Activated CD4-positive, alpha-beta T cell treated with anti-CD3 and anti-CD28 coated beads for 4 hours (primary cell): ENCODE results near the gene CYP11A1.

Source experiments
- DNase-seq, 2 donors: peaks; one replicate each; pipeline ENCODE4 v3.0.0-alpha.2; 2020

The CYP11A1 gene

DNA sequence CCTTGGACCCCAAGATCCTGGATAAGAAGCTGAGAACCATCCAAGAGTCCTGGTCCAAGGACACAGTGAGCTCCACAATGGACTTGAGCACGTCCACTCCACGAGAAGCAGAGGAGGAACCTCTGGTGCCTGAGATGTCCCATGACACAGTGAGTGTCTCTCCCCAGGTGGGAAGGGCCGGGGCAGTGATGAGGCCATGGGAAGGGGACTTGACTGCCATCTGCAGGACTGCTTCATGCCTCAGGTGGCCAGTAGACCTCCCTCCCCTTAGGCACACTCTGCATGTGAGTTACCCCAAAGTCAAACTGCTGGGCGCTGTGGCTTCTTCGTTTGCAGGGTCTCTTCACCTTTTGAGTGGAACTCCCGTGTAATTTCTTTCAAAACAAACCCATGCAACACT, 71.6 kb downstream of the CYP11A1 start:
- no peak for DNase-seq

DNA sequence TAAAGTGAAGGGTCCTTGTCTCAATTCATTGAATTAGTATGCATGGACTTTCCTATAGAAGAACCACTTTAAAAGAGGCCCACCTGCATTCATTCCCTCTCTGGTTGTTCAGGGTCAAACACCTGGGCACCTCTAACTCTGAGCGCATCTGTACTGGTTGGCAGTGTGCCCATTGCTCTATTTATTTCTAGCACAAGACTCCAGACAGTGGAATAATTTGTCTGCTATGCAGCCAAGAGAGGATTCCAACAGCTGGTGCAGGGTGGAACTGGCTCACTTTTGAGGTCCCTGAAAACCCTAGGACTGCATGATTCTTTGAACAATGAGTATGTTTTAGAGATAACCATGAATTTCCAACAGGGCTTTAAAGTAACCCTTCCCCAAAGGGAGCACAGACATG, 73.4 kb downstream of the CYP11A1 start:
- no peak for DNase-seq

DNA sequence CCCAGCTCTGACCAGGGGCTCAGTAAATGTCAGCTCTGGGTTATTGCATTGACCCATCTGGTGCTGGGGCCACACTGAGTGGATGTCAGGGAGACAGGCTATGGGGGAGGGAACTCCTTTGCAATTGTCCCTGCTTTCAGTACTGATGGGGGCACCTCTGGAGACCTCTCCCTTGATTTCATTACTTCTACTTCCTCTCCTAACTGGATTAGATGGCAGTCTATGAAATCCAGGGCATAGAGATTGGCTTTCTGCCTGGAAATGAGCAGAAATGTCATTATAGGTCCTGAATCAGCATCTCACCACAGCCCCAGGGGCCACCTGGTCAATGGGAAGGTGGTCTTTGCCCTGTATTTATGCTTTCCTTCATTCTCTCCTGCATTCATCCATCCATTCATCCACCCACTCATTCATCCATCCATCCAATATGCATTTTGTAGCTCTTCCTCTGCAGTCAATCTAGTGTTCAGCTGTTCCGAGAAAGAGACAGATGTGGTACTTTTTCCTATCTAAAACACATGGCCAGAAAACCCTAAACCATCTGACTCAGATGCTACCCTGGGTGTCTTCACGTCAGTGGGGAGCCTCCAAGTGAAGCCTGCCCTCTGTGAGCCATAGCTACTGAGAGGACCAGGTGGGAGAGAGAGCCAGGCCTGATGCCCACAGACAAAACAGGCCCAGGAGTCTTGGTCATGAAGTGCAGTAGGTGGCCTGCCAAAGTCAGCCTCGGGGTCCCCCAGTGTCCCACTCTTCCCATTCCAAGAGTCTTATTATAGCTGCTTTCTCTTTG, 74.2 kb downstream of the CYP11A1 start:
- DNase-seq, result no peak

DNA sequence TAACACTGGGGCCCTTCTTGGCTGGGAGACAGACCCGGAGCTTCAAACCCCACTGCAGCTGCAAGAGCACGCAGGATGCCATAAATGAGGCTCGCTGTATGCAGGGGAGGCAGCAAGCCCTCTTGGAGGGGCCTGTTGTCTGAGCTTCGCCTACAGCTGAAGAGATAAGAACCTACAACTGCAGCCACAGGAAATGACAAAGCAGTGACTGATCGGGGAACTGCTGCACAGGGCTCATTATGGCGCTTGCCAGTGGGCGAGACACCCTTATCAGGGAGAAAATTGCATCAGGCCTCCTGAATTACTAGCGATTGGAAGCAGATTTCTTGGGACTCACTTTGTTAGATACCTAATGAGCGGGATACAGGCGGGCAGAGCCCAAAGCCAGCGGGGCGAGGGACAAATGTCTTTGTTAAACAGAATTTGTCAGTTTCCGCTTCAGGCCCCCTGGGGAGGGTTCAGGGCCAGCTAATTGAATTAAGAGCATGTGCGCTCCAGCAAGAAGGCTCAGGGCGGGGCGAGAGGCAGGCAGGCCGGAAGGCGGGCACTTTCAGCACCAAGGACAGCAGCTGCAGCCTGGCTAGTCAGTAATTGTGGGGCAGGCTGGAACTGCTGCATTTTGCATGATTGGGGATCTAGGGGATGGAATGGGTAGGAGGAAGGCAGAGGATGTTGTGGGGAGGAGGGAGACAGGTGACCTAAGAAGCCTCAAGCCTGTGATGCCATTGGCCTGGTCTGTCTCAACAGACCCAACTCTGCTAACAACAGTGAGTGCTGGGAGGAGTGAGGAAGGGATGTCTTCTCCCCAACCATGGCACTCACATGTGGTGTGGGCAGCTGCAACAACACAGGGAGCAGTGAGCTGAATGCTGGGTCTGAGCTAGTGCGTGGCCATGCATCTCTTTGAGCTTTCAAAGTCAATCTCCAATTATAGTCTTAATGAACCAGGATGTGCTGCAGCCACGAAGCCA, 76.1 kb downstream of the CYP11A1 start:
- peak; percentile 35 to 41 for DNase-seq

DNA sequence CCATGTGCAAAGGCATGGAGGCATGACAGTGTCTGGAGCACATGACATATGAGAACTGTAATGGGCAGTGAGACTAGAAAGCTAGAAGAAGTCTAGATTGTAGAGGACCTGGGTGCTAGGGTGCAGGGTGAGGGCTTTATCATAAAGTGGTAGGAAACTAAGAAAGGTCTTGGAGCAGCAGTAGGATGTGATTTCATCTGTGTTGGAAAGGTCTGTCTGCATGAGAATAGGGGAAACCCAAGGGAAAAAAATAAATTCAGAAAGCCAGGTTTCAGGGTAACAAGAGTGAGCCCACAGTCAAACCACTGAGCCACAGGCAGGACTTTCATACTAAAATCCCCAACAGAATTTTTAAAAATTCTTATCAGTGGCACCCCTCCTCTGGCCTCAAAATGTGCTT, 76.8 kb downstream of the CYP11A1 start:
- DNase-seq, result no peak

DNA sequence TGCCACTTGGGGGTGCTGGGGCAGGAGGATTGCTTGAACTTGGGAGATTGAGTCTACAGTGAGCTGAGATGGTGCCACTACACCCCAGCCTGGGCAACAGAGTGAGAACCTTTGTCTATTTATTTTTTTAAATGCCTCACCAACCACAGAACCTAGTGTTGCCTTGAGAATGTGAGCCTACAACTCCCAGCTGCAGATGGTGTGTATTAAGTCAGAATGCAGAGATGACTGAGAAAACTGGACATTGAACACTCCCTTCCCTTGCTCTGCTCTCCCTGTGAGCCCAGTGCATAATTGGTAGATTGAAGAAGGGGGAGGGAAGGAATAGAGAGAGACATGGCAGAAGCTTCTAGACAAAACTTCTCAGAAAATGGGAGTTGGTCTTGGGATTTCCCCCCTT, 77.8 kb downstream of the CYP11A1 start:
- no peak for DNase-seq
